Stimulated activated naive B cell treated with anti-CD40 and anti-IgM and Interleukin-4, amounts not matched to agents 10 μg/mL and 1 μg/mL and 100 μg/mL, for 72 hours (primary cell): ENCODE results near the gene PGF.

Experiments used
- ATAC-seq, 2 donors: fragments of 150-1000 bp; cut with Tn5 transposase; replicated peaks; 2 replicates each; pipeline ENCODE4 v1.10.0; 2021; ENCODE audit warnings: moderate library complexity in 1 of 2
- DNase-seq: peaks from one replicate; pipeline ENCODE4 v3.0.0; 2021
- H3K27ac Mint-ChIP-seq: one replicate; pipeline ENCODE4 v1.8.0; 2022; ENCODE audit warnings: mild to moderate bottlenecking, mixed read lengths
- H3K27me3 Mint-ChIP-seq, 2 donors: one replicate each; pipeline ENCODE4 v1.8.0; 2022; ENCODE audit warnings: mixed read lengths in 2 of 2
- H3K36me3 Mint-ChIP-seq, 2 donors: one replicate each; pipeline ENCODE4 v1.8.0; 2022; ENCODE audit warnings: mixed read lengths in 2 of 2, mild to moderate bottlenecking in 1 of 2
- H3K4me1 Mint-ChIP-seq, 2 donors: one replicate each; pipeline ENCODE4 v1.8.0; 2022; ENCODE audit warnings: mixed read lengths in 2 of 2, mild to moderate bottlenecking in 1 of 2
- H3K4me3 Mint-ChIP-seq, 2 donors: one replicate each; pipeline ENCODE4 v1.8.0; 2022; ENCODE audit warnings: mild to moderate bottlenecking in 2 of 2, mixed read lengths in 2 of 2, moderate library complexity in 1 of 2
- H3K9me3 Mint-ChIP-seq, 2 donors: one replicate each; pipeline ENCODE4 v1.8.0; 2022; ENCODE audit warnings: mixed read lengths in 2 of 2, mild to moderate bottlenecking in 1 of 2

The PGF gene

DNA sequence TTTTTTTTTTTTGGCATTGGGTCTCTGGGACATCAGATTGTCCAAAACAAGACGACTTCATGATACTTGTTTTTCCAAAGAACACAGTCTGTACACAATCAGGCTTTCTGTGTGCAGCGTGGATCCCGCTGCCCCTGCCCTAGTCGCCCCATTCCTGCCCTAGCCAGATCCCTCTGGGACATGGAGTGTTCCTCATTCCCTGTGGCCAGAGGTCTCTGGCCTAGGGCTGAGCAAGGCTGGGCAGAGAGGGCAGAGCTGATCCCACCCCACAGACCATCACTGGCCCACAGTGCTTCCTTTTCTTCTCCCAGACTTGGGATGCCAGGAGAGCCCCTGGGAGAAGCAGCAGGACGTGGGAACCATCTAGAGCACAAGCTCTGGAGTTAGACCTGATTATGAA, 26.4 kb upstream of the PGF start:
- Mint-ChIP-seq H3K9me3 (no peaks in the 10 kb centered on the region), H3K4me1 (no peaks in the 10 kb centered on the region), H3K27ac (no peak overlapping the region), H3K27me3 (no peaks in the 10 kb centered on the region), H3K36me3 (no peaks in the 10 kb centered on the region), H3K4me3 (no peak overlapping the region)
- DNase-seq (no peak), ATAC-seq (no peak)

DNA sequence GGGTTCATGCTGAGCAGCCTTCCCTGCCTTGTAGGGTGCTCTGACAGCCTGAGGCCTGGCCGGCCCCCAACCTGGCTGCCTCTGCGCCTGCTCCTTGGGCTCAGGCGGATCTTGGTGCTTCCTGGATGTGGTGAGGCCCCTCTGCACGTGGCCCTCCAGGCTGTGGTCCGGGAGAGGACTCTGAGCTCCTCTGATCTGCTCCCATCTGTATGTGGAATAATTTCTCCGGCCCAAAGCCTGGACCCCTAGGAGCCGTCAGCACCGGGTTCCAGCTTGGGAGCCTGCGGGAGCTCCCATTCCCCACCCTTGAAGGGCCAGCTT, 26.0 kb upstream of the PGF start:
- DNase-seq (no peak), ATAC-seq (no peak)
- Mint-ChIP-seq H3K9me3 (no peaks in the 10 kb centered on the region), H3K4me3 (no peak overlapping the region), H3K4me1 (no peaks in the 10 kb centered on the region), H3K36me3 (no peaks in the 10 kb centered on the region), H3K27me3 (no peaks in the 10 kb centered on the region), H3K27ac (no peak overlapping the region)

GRCh38 chr14:74980731-74981461, 25.5 kb upstream of the PGF start:
- no peaks in the 10 kb centered on the region for H3K9me3 Mint-ChIP-seq
- H3K27me3 Mint-ChIP-seq = no peaks in the 10 kb centered on the region
- ATAC-seq = no peak
- no peak for DNase-seq
- H3K4me3 Mint-ChIP-seq = no peak overlapping the region
- H3K36me3 Mint-ChIP-seq = no peaks in the 10 kb centered on the region
- H3K4me1 Mint-ChIP-seq = no peaks in the 10 kb centered on the region
- H3K27ac Mint-ChIP-seq = no peak overlapping the region

- no peaks in the 10 kb centered on the region for H3K27me3 Mint-ChIP-seq
- no peaks in the 10 kb centered on the region for H3K36me3 Mint-ChIP-seq
- no peak for ATAC-seq
- DNase-seq = no peak
- H3K27ac Mint-ChIP-seq = no peak overlapping the region
- H3K9me3 Mint-ChIP-seq = no peaks in the 10 kb centered on the region
- no peaks in the 10 kb centered on the region for H3K4me1 Mint-ChIP-seq
- H3K4me3 Mint-ChIP-seq = no peak overlapping the region
These were observed 25.0 kb upstream of the PGF start for GRCh38 chr14:74980398-74980730.

GRCh38 chr14:74979442-74980397, 24.3 kb upstream of the PGF start:
- no peak for ATAC-seq
- no peaks in the 10 kb centered on the region for H3K4me1 Mint-ChIP-seq
- no peak for DNase-seq
- no peak overlapping the region for H3K27ac Mint-ChIP-seq
- H3K27me3 Mint-ChIP-seq = no peaks in the 10 kb centered on the region
- no peaks in the 10 kb centered on the region for H3K36me3 Mint-ChIP-seq
- H3K4me3 Mint-ChIP-seq = no peak overlapping the region
- H3K9me3 Mint-ChIP-seq = no peaks in the 10 kb centered on the region

DNA sequence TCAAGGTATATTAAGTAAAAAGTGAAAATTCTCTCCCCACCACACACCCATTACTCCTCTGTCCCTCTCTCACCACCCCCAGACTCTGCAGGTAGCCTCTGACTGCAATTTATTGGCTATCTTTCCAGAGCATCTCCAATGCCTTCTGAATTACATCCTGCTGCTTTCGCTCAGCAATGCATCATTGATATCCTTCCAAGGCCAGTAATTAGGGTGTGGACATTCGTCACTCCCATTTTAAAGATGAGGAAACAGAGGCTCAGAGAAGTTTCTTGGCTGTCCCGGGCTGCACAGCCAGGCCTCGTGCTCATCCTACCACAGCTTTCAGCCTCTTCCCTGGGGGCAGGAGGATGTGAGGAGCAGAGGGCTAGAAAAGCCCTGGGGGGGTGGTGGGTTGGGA, 23.6 kb upstream of the PGF start:
- no peak for DNase-seq
- Mint-ChIP-seq H3K4me1 (no peaks in the 10 kb centered on the region), H3K27me3 (no peaks in the 10 kb centered on the region), H3K4me3 (no peak overlapping the region), H3K36me3 (no peaks in the 10 kb centered on the region), H3K27ac (no peak overlapping the region), H3K9me3 (no peaks in the 10 kb centered on the region)
- no peak for ATAC-seq

- H3K27me3 Mint-ChIP-seq = no peaks in the 10 kb centered on the region
- DNase-seq (no peak), ATAC-seq (no peak)
- H3K4me3 Mint-ChIP-seq = no peak overlapping the region
- H3K4me1 Mint-ChIP-seq = no peaks in the 10 kb centered on the region
- no peaks in the 10 kb centered on the region for H3K36me3 Mint-ChIP-seq
- H3K9me3 Mint-ChIP-seq = no peaks in the 10 kb centered on the region
- no peak overlapping the region for H3K27ac Mint-ChIP-seq
These were observed 23.1 kb upstream of the PGF start for GRCh38 chr14:74978416-74978947.

GRCh38 chr14:74977901-74978385, 22.5 kb upstream of the PGF start:
- H3K9me3 Mint-ChIP-seq = no peaks in the 10 kb centered on the region
- no peaks in the 10 kb centered on the region for H3K4me1 Mint-ChIP-seq
- no peaks in the 10 kb centered on the region for H3K36me3 Mint-ChIP-seq
- H3K4me3 Mint-ChIP-seq = no peak overlapping the region
- H3K27ac Mint-ChIP-seq = peak overlapping the region; percentile 77
- ATAC-seq = no peak
- no peaks in the 10 kb centered on the region for H3K27me3 Mint-ChIP-seq
- DNase-seq = no peak

DNA sequence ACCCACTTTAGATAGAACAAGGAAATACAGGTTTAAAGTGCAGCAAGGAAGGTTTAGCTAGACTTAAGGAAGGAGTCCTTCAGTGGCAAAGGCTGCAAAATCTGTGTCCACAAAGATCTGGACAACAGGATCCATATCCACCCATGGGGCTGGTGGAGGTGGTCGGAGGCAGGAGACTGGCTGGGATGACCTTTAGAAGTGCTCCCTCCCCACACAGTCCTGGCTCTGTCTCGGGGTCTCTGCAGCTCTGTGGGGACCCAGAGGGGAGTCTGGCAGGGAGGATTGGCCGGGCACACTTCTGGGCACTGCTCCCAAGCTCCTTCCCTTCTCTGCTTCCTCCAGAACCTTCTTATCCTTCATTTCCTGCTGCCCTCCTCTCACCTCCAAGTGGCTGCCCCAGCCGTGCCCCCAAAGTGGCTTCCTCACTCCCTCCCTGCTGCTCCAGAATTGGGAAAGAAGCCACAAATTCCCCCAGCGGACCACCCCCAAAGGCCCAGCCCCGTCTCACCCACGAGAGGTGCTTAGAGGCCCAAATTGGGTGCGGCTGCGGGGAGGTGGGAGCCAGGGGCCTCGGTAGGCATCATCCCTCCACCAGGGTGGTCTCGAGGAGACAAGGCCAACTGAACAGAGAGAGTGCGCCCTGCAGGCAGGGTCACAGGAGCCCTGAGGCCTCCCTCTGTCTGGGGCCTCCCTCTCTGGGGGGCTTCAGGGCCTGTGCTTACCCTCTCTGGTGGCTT, 21.9 kb upstream of the PGF start:
- no peaks in the 10 kb centered on the region for H3K9me3 Mint-ChIP-seq
- no peaks in the 10 kb centered on the region for H3K36me3 Mint-ChIP-seq
- no peak overlapping the region for H3K4me3 Mint-ChIP-seq
- H3K4me1 Mint-ChIP-seq = no peaks in the 10 kb centered on the region
- H3K27me3 Mint-ChIP-seq = no peaks in the 10 kb centered on the region
- H3K27ac Mint-ChIP-seq = no peak overlapping the region
- DNase-seq (no peak), ATAC-seq (no peak)

DNA sequence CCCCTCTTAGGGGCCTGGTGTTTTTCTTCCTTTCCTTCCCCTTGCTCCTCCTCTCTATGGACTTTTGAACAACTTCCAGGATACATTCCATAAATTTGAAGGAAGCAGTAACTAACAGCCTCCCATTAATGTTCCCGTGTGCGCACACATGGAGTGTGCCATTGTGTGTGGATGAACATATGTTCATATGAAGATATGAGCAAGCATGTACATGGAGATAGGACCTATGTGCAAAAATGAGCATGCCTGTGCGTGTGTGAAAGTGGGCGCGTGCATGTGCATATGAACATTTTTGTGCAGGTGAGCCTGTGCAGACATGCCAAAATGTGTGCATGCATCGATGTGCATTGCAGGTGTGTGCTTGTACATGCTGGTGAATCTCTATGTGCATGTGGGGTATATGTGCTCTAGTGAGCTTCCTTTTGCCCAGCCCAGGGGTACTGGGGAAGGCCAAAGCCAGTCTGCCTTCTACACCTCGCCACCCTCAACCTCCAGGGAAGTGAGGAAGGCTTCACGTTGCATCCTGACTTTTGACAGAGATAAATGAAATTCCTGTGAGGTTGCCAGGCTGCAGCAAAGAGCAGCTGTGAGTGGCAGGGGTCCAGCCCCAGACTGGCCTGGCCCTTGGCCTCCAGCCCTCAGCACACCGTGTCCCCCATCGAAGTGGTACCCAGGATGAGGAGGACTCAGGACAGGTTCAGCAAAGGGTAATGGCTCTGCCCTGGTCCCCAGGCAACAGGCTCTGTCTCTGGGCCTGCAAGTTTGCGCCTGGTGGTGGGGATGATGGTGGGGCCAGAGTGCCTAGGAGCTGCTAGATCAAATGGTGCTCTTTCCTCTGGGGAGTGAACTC, 21.1 kb upstream of the PGF start:
- H3K4me1 Mint-ChIP-seq = no peaks in the 10 kb centered on the region

DNA sequence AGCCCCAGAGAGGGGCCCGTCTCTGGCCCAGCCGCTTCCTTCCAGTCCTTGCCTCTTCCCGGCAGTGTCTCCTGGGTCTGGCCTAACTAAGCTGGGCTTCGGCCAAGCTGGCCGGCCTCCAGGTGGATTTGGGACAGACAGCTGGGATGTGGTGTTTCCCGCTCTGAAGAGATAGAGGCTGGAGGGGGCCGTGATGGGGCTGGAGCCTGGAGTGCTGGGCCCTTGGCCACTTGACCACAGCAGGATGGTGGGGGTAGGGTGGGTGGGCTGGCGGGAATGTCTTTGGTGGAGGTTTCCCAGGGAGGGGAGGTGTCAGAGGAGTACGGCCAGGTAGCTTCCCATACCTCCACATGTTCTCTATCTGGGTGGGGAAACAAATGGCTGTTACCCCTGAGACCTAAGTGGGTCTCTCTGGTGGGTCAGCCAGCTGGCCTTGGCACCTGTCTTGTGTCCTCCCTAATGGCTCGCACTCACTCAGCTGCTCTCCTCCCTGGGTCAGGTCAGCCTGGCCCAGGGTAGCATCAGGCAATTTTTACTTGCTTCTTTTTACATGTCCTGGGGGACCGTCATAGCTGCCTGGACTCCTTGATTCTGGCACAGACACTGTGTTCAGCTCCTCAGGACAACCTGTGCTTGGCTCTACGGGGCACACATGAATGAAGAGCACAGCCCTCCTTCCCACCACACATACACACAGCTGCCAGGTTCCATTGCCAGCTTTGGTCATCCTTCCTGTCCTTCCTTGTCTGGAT, 19.8 kb upstream of the PGF start:
- Mint-ChIP-seq H3K36me3 (no peaks in the 10 kb centered on the region), H3K4me1 (no peaks in the 10 kb centered on the region), H3K27ac (no peak overlapping the region), H3K9me3 (no peaks in the 10 kb centered on the region), H3K4me3 (no peak overlapping the region), H3K27me3 (no peaks in the 10 kb centered on the region)
- DNase-seq = no peak
- ATAC-seq = no peak

More for the DNA sequence above, 21.1 kb upstream of the PGF start:
- Mint-ChIP-seq H3K9me3 (no peaks in the 10 kb centered on the region), H3K27ac (no peak overlapping the region), H3K27me3 (no peaks in the 10 kb centered on the region), H3K4me3 (no peak overlapping the region), H3K36me3 (no peaks in the 10 kb centered on the region)
- ATAC-seq (no peak), DNase-seq (no peak)

GRCh38 chr14:74974364-74975058, 19.1 kb upstream of the PGF start:
- Mint-ChIP-seq H3K4me1 (no peaks in the 10 kb centered on the region), H3K9me3 (no peaks in the 10 kb centered on the region), H3K36me3 (no peaks in the 10 kb centered on the region), H3K4me3 (no peak overlapping the region), H3K27ac (no peak overlapping the region), H3K27me3 (no peaks in the 10 kb centered on the region)
- ATAC-seq = no peak
- DNase-seq = no peak

- no peaks in the 10 kb centered on the region for H3K4me1 Mint-ChIP-seq
- no peak overlapping the region for H3K27ac Mint-ChIP-seq
- no peaks in the 10 kb centered on the region for H3K27me3 Mint-ChIP-seq
- no peaks in the 10 kb centered on the region for H3K36me3 Mint-ChIP-seq
- no peak overlapping the region for H3K4me3 Mint-ChIP-seq
- DNase-seq (no peak), ATAC-seq (no peak)
- no peaks in the 10 kb centered on the region for H3K9me3 Mint-ChIP-seq
These were observed 18.5 kb upstream of the PGF start for GRCh38 chr14:74973905-74974363.
